Measurements from ENCODE around the gene TOX2. TPM values are rescaled to one million over a fixed set of nuclear protein-coding genes. Genes with fewer than 3 reads are reported as not detected.

TOX2 gene
- total and polyA plus RNA-seq, 2 of the 4 experiments (the other 2 are of a cell fraction), result 1.3 to 17.5 TPM

- Histone ChIP-seq H3K23ac (ENCODE audit: low read depth, low read length) (no peak overlapping the region), H3K18ac (ENCODE audit: low read depth, low read length) (no peak overlapping the region), H4K20me1 (ENCODE audit: insufficient read depth, low read length) (no peaks in the 10 kb centered on the region), H2BK5ac (ENCODE audit: low read depth, low read length, poor library complexity, severe bottlenecking) (no peak overlapping the region), H3K4me2 (ENCODE audit: low read depth, low read length) (no peak overlapping the region), H4K5ac (ENCODE audit: low read depth, low read length) (no peak overlapping the region), H3K79me1 (ENCODE audit: low read depth in 1 of 2, low read length in 2 of 2) (no peaks in the 10 kb centered on the region), H3K4me3 (ENCODE audit: insufficient read depth, low read depth, low read length) (no peak overlapping the region), H2BK120ac (ENCODE audit: low read depth, low read length) (no peak overlapping the region), H3K4me1 (ENCODE audit: control insufficient read depth, insufficient read depth, low read length) (peaks cover 3% of the 10 kb centered on the region), H2AK9ac (replicated peaks; ENCODE audit: low read depth, low read length, poor library complexity) (peak overlapping the region; percentile 29), H3K14ac (replicated peaks; ENCODE audit: low read depth, low read length) (0 out of 2 replicates have a peak overlapping the region, but pooled peaks have one; percentile 57), H3K9me1 (ENCODE audit: insufficient read depth, low read length) (no peaks in the 10 kb centered on the region; the same call in 1 of the 2 replicates), H3K56ac (ENCODE audit: extremely low read depth, insufficient read depth, low read length) (no peak overlapping the region), H3K4ac (ENCODE audit: low read depth, low read length) (no peak overlapping the region), H3K9ac (ENCODE audit: low read depth, low read length) (no peak overlapping the region), H3K27ac (ENCODE audit: insufficient read depth, low read length) (no peak overlapping the region), H3K27me3 (ENCODE audit: control insufficient read depth, insufficient read depth, low read length) (peaks cover 2% of the 10 kb centered on the region; the same call in 1 of the 2 replicates), H3K9me3 (ENCODE audit: control insufficient read depth, insufficient read depth, low read length) (no peaks in the 10 kb centered on the region), H2BK15ac (ENCODE audit: low read depth, low read length) (no peak overlapping the region), H2AK5ac (ENCODE audit: low read depth, low read length) (peak overlapping the region; percentile 27; the same call in 1 of the 2 replicates), H4K91ac (ENCODE audit: insufficient read depth, low read depth, low read length) (no peak overlapping the region), H2BK20ac (ENCODE audit: low read depth, low read length) (no peak overlapping the region), H2AFZ (replicated peaks; ENCODE audit: low read length, poor library complexity) (peak overlapping the region; percentile 16), H4K8ac (ENCODE audit: low read depth in 2 of 2, low read length in 2 of 2) (0 out of 4 replicates have a peak overlapping the region, but pooled peaks of 1 of the 2 experiments have one; percentile 3), H3K36me3 (ENCODE audit: control insufficient read depth, insufficient read depth, low read length) (no peaks in the 10 kb centered on the region)
- TF ChIP-seq CHD1 (IDR thresholded peaks at IDR 0.05; ENCODE audit: low read depth, low read length) (no peak), FOS (IDR thresholded peaks at IDR 0.05; ENCODE audit: low read depth, low read length) (no peak), SMC3 (IDR thresholded peaks at IDR 0.05; ENCODE audit: low read depth, low read length) (peak; percentile 57), RAD21 (IDR thresholded peaks at IDR 0.05; ENCODE audit: low read length) (peak; percentile 61), CTCF (conservative IDR thresholded peaks at IDR 0.05; ENCODE audit: low read depth, low read length) (peak; percentile 56)
- DNase-seq (peak; percentile 49), ATAC-seq (ENCODE audit: low read depth) (peak; percentile 62)
- WGBS, 2 experiments (ENCODE audit: extremely low coverage in 2 of 2, insufficient read length in 1 of 2), result 63% methylated on average over 6 of the region's 9 CpGs; no CpG with 5 or more reads in 1 of the 2 experiments
- intact Hi-C loops (cut with micrococcal nuclease), result loop anchor here (1.0 to 5.0 kb wide), 2 partner anchors 554 to 645 kb away; no protein-coding TSS in a partner anchor
- dilution Hi-C loops (cut with HindIII; ENCODE audit: low sequenced_read_pairs, unreplicated experiment), result no loop called here
- in situ Hi-C loops (cut with MboI; ENCODE audit: low sequenced_read_pairs), result loop anchor here (10.0 kb wide), 1 partner anchor 638 kb away; the partner anchor contains the start of gene SRSF6
- ChIA-PET CTCF (no interaction called here), POLR2A (ENCODE audit: unreplicated experiment) (no interaction called here)
- BruUV-seq (replicated peaks), result no TSS peak
Observed at GRCh38 chr20:44092551-44093248, 178.0 kb downstream of the TOX2 start.

Data from IMR-90 (cell line).